Neural crest cell (in vitro differentiated cells): ENCODE results near the gene ZNF691. TPM values are rescaled to one million over a fixed set of nuclear protein-coding genes. Genes with fewer than 3 reads are reported as not detected.
"Not testable (repeated sequence)": the region's sequence is repeated elsewhere in the genome, so short reads cannot be mapped to it uniquely, and the experiment has no call there.

ENCODE experiments used
- DNase-seq: peaks from one replicate; pipeline ENCODE4 v3.0.0; 2021; ENCODE audit warnings: low read depth, mixed read lengths, low spot score
- H3K27ac Mint-ChIP-seq: one replicate; pipeline ENCODE4 v1.8.0; 2021; ENCODE audit warnings: mild to moderate bottlenecking, mixed read lengths; ENCODE audit not compliant: unreplicated experiment
- H3K27me3 Mint-ChIP-seq: 2 replicates; pipeline ENCODE4 v1.8.0; 2021; ENCODE audit warnings: low read depth, mild to moderate bottlenecking, mixed read lengths
- H3K36me3 Mint-ChIP-seq: 2 replicates; pipeline ENCODE4 v1.8.0; 2021; ENCODE audit warnings: low read depth, mild to moderate bottlenecking, mixed read lengths
- H3K4me1 Mint-ChIP-seq: 2 replicates; pipeline ENCODE4 v1.8.0; 2021; ENCODE audit warnings: mixed read lengths
- H3K4me3 Mint-ChIP-seq: one replicate; pipeline ENCODE4 v1.8.0; 2021; ENCODE audit warnings: mild to moderate bottlenecking, mixed read lengths
- H3K9me3 Mint-ChIP-seq: 2 replicates; pipeline ENCODE4 v1.8.0; 2021; ENCODE audit warnings: mixed read lengths
- CTCF ChIP-seq: fragments of 200-600 bp; sonication (generic); conservative IDR thresholded peaks from 2 replicates; pipeline ENCODE4 v1.5.0; 2021; ENCODE audit warnings: antibody characterized with exemption, mild to moderate bottlenecking
- total RNA-seq: library from RNA; stranded (reverse); gene quantifications from 2 replicates; pipeline ENCODE4 v1.2.1, GENCODE V29; 2021

ZNF691 gene
- total RNA-seq, 1 donor from 2014 or later = 19.1 TPM

DNA sequence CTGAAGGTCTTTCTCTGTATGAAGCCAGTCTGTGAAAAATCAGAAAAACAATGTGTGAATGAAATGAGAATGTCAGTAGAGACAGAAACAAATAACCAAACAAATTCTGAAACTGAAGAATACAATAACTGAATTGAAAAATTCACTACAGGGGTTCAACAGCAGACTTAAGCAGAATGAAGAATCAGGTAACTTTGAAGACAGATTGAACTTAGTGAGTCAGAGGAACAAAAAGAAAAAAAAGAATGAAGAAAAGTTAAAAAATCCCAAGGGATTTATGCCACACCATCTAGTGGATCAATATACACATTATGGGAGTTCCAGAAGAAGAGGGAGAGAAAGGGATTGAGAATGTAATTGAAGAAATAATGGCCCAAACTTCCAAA is 14.6 kb downstream of the ZNF691 start:
- Mint-ChIP-seq H3K36me3 (peaks cover 45% of the 10 kb centered on the region), H3K4me3 (no peak overlapping the region), H3K9me3 (peaks cover 44% of the 10 kb centered on the region), H3K4me1 (no peaks in the 10 kb centered on the region), H3K27me3 (peaks cover 16% of the 10 kb centered on the region), H3K27ac (no peak overlapping the region)
- no peak for DNase-seq
- TF ChIP-seq CTCF = no peak

GRCh38 chr1:42866549-42866948 is 20.1 kb downstream of the ZNF691 start:
- H3K27me3 Mint-ChIP-seq = peaks cover 9% of the 10 kb centered on the region
- H3K9me3 Mint-ChIP-seq = peaks cover 6% of the 10 kb centered on the region
- no peak overlapping the region for H3K4me3 Mint-ChIP-seq
- H3K27ac Mint-ChIP-seq = no peak overlapping the region
- peaks cover 2% of the 10 kb centered on the region for H3K36me3 Mint-ChIP-seq
- no peak for DNase-seq
- no peak for TF ChIP-seq CTCF
- H3K4me1 Mint-ChIP-seq = no peaks in the 10 kb centered on the region

GRCh38 chr1:42868466-42868865 is 22.1 kb downstream of the ZNF691 start:
- H3K36me3 Mint-ChIP-seq, H3K27ac Mint-ChIP-seq, H3K9me3 Mint-ChIP-seq, DNase-seq, H3K27me3 Mint-ChIP-seq, H3K4me1 Mint-ChIP-seq, H3K4me3 Mint-ChIP-seq: not testable (repeated sequence)

DNA sequence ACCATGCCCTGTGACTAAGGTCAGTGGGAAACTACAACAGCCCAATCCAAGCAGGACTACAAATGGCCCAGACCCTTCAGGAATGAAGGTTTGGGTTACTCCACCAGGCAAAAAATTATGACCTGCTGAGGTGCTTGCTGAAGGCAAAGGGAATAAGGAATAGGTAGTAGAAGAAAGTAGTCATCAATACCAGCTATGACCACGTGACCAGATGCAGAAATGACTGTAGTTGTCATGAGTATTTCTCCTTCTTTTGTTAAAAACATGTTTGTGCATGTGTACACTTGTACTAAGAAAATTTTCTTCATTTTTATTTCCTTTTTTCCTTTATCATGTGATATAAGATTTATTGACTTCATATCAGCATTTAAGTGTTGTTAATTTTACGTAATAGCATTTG is 22.8 kb downstream of the ZNF691 start:
- not testable (repeated sequence) for DNase-seq, H3K4me1 Mint-ChIP-seq, H3K27me3 Mint-ChIP-seq, H3K27ac Mint-ChIP-seq, H3K4me3 Mint-ChIP-seq, H3K9me3 Mint-ChIP-seq, H3K36me3 Mint-ChIP-seq

DNA sequence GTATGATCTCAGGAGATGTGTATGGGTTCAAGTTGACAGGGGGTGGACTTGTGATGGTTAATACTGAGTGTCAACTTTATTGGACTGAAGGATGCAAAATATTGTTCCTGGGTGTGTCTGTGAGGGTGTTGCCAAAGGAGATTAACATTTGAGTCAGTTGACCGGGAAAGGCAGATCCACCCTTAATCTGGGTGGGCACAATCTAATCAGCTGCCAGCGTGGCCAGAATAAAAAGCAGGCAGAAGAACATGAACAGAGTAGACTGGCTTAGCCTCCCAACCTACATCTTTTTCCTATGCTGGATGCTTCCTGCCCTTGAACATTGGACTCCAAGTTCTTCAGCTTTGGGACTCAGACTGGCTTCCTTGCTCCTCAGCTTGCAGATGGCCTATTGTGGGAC is 23.3 kb downstream of the ZNF691 start:
- H3K36me3 Mint-ChIP-seq, H3K27ac Mint-ChIP-seq, H3K27me3 Mint-ChIP-seq, DNase-seq, H3K4me1 Mint-ChIP-seq, H3K4me3 Mint-ChIP-seq, H3K9me3 Mint-ChIP-seq: not testable (repeated sequence)

- not testable (repeated sequence) for H3K27ac Mint-ChIP-seq, H3K36me3 Mint-ChIP-seq, DNase-seq, H3K9me3 Mint-ChIP-seq, H3K27me3 Mint-ChIP-seq, H3K4me3 Mint-ChIP-seq, H3K4me1 Mint-ChIP-seq
These were observed 26.7 kb downstream of the ZNF691 start for GRCh38 chr1:42873108-42873507.

GRCh38 chr1:42873670-42874069 is 27.3 kb downstream of the ZNF691 start:
- no peak overlapping the region for H3K4me3 Mint-ChIP-seq
- peaks cover 5% of the 10 kb centered on the region for H3K27me3 Mint-ChIP-seq
- DNase-seq = no peak
- TF ChIP-seq CTCF = no peak
- peaks cover 4% of the 10 kb centered on the region for H3K4me1 Mint-ChIP-seq
- no peaks in the 10 kb centered on the region for H3K36me3 Mint-ChIP-seq
- H3K9me3 Mint-ChIP-seq = peaks cover 6% of the 10 kb centered on the region
- no peak overlapping the region for H3K27ac Mint-ChIP-seq

DNA sequence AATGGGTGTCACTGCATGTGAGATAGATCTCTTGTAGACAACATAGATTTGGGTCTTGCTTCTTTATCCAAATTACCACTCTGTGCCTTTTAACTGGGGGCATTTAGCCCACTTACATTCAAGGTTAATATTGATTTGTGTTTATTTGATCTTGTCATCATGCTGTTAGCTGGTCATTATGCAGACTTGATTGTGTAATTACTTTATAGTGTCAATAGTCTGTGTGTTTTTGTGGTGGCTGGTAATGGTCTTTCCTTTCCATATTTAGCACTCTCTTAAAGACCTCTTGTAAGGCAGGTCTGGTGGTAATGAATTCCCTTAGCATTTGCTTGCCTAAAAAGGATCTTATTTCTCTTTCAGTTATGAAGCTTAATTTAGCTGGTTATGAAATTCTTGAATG is 29.6 kb downstream of the ZNF691 start:
- peaks cover 8% of the 10 kb centered on the region for H3K27me3 Mint-ChIP-seq
- peaks cover 4% of the 10 kb centered on the region for H3K4me1 Mint-ChIP-seq
- no peaks in the 10 kb centered on the region for H3K36me3 Mint-ChIP-seq
- peaks cover 6% of the 10 kb centered on the region for H3K9me3 Mint-ChIP-seq
- H3K27ac Mint-ChIP-seq = no peak overlapping the region
- H3K4me3 Mint-ChIP-seq = no peak overlapping the region
- DNase-seq = no peak
- TF ChIP-seq CTCF = no peak
